Retina (tissue), 1 donor: Measurements from ENCODE around the gene DSN1.

Experiments used
- DNase-seq: peaks from one replicate; pipeline ENCODE4 v3.0.0-alpha.2; 2016

The DSN1 gene

GRCh38 chr20:36794116-36794474 lies 20.5 kb upstream of the DSN1 start:
- DNase-seq, result no peak

GRCh38 chr20:36793294-36794115 lies 19.9 kb upstream of the DSN1 start:
- DNase-seq, result no peak

GRCh38 chr20:36792422-36792821 lies 18.9 kb upstream of the DSN1 start:
- peak; percentile 41 for DNase-seq

GRCh38 chr20:36791862-36792261 lies 18.3 kb upstream of the DSN1 start:
- DNase-seq, result no peak

- DNase-seq, result no peak
These were observed 13.1 kb upstream of the DSN1 start for GRCh38 chr20:36786663-36787062.

- no peak for DNase-seq
These were observed 12.7 kb upstream of the DSN1 start for GRCh38 chr20:36786246-36786645.

GRCh38 chr20:36785308-36785707 lies 11.7 kb upstream of the DSN1 start:
- no peak for DNase-seq

- DNase-seq, result no peak
These were observed 11.3 kb upstream of the DSN1 start for GRCh38 chr20:36784900-36785299.

GRCh38 chr20:36784116-36784515 lies 10.6 kb upstream of the DSN1 start:
- DNase-seq, result no peak

- DNase-seq, result no peak
These were observed 6.1 kb upstream of the DSN1 start for GRCh38 chr20:36779656-36780025.

- no peak for DNase-seq
These were observed 5.5 kb upstream of the DSN1 start for GRCh38 chr20:36778831-36779655.

- DNase-seq, result no peak
These were observed 4.0 kb upstream of the DSN1 start for GRCh38 chr20:36777576-36777975.

GRCh38 chr20:36777167-36777566 lies 3.6 kb upstream of the DSN1 start:
- DNase-seq, result no peak

- DNase-seq, result no peak
These were observed 2.3 kb upstream of the DSN1 start for GRCh38 chr20:36775826-36776225.

- no peak for DNase-seq
These were observed 1.6 kb upstream of the DSN1 start for GRCh38 chr20:36775196-36775595.

- DNase-seq, result no peak
These were observed 411 bp downstream of the DSN1 start for GRCh38 chr20:36773107-36773596.

GRCh38 chr20:36770680-36771079 lies 2.9 kb downstream of the DSN1 start:
- no peak for DNase-seq

GRCh38 chr20:36768768-36769430 lies 4.7 kb downstream of the DSN1 start:
- DNase-seq, result no peak

- DNase-seq, result no peak
These were observed 12.4 kb downstream of the DSN1 start for GRCh38 chr20:36761125-36761524.

- no peak for DNase-seq
These were observed 12.9 kb downstream of the DSN1 start for GRCh38 chr20:36760647-36761046.

GRCh38 chr20:36758276-36758675 lies 15.3 kb downstream of the DSN1 start:
- DNase-seq, result no peak

GRCh38 chr20:36756496-36756895 lies 17.1 kb downstream of the DSN1 start:
- DNase-seq, result no peak

- DNase-seq, result peak; percentile 68
These were observed 18.8 kb downstream of the DSN1 start for GRCh38 chr20:36754656-36755222.
